Dermis microvascular lymphatic vessel endothelial cell (primary cell): Measurements from ENCODE around the gene SLC35F2. TPM values are rescaled to one million over a fixed set of nuclear protein-coding genes. Genes with fewer than 3 reads are reported as not detected.

ENCODE experiments used
- DNase-seq, 2 donors: peaks; one replicate each; pipeline versions ENCODE4 v3.0.0 to v3.0.0-alpha.2; 2010; ENCODE audit warnings: low read depth in 2 of 2
- total RNA-seq: library from RNA; depleted of rRNA; stranded (reverse); fragments of >200 nt; gene quantifications from 2 replicates; pipeline ENCODE4 v1.2.1, GENCODE V29; 2014

SLC35F2 gene
- total RNA-seq, 1 donor from 2014 or later = 90.5 TPM

DNA sequence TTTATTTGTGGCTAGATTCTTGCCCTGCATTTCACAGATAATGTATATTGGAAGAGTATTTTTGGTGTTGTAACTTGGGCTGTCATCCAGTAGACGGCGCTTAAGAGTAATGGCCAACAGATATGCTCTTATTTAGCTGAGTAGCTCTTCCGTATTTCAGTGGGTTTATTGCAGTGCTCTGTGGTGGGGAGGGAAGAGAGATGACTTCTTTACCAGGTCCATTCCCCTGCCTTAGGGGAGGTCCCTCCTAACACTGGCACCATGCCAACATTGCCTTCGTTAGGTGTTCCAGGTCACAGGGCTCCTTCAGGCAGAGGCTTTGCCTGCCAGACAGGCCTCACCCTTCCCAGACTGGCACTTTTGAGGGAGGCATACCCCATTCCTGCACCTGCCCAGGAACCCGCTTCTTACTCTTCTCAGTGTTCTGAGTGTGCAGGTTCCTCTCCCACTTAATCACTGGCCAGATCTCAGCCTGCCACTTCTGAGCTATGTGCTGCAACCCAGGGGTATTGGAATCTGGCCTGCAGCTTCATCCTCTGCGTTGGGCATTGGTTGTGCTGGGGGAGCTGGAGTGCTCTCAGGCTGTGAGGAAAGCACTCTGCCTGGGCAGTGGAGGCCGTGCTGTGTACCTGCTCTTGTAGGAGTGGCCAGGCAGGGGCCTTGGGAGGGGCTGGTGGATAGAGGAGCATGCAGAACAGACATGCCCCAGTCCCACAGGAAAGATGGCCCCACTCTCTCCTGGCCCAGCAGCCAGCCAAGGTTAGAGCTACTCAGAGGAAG, 117.4 kb downstream of the SLC35F2 start:
- peak; percentile 35 to 60 for DNase-seq

Other genes starting within 250 kb of the SLC35F2 start
- not detected in 2 replicates for gene SLN, start 146.7 kb downstream of the SLC35F2 start, total RNA-seq
- gene RAB39A, start 69.7 kb upstream of the SLC35F2 start, total RNA-seq = 0.13 TPM in 1 of 2 replicates, not detected in the other
- gene CUL5, start 150.1 kb upstream of the SLC35F2 start, total RNA-seq = 30.9 and 32.9 TPM in 2 replicates